HL-60/S4 treated with phorbol 12-myristate 13-acetate at 8.2 ng/mL for 4 days and 3 days (cell line): Measurements from ENCODE around the gene HGFAC.
"Not testable (repeated sequence)": the region's sequence is repeated elsewhere in the genome, so short reads cannot be mapped to it uniquely, and the experiment has no call there.

ENCODE experiments used
- in situ Hi-C: fragments of 300-500 bp; cut with MboI; formaldehyde crosslinking; loops from 2 replicates; pipeline ENCODE4 v1.15.0; 2022; ENCODE audit warnings: low sequenced_read_pairs

HGFAC gene

DNA sequence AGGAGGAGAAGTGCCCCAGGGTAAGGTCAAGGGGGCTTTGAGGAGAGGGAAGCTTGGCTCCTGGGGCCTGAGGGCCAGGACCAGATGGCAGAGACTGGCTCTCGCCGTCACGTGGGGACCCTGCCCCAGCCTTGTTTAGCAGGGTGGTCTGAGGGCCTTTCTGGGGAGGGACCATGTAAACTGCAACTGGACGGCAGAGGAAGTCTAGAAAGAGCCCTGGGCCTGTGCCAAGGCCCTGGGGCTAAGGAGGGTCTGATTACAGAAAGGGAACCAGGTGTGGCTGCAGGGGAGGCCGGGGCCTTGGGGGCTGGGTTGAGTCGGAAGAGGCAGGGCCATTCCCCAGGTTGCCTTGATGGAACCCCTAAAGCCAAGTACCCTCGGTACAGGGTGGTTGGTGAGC lies 1.8 kb upstream of the HGFAC start:
- in situ Hi-C loops = loop anchor here (10.0 kb wide), 1 partner anchor 95 kb away; no protein-coding TSS in a partner anchor

DNA sequence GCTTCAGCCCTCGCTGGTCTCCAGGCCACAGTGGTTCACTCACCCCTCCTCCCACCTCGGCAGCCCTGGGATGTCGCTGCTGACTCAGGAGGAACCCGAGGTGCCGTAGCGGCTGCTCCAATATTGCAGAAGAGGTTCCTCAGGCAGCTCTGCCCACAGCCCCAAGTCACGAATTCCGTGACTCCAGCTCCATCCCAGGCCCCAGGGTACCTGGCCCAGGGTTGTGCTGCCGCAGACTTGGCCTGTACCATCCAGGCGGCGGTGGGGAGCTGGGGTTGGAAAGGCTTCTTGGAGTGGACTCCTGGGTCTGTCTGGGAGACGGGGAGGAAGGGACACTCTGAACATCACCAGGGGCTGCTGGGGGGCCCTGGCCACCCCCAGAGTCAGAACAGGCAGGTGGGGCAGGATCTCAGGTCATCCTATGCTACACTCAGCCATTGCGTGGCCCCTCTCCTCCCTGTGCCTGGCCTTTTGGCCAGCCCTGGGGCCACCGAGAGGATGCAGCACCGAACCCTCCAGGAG lies 728 bp upstream of the HGFAC start:
- in situ Hi-C loops = loop anchor here (10.0 kb wide), 1 partner anchor 96 kb away; no protein-coding TSS in a partner anchor

DNA sequence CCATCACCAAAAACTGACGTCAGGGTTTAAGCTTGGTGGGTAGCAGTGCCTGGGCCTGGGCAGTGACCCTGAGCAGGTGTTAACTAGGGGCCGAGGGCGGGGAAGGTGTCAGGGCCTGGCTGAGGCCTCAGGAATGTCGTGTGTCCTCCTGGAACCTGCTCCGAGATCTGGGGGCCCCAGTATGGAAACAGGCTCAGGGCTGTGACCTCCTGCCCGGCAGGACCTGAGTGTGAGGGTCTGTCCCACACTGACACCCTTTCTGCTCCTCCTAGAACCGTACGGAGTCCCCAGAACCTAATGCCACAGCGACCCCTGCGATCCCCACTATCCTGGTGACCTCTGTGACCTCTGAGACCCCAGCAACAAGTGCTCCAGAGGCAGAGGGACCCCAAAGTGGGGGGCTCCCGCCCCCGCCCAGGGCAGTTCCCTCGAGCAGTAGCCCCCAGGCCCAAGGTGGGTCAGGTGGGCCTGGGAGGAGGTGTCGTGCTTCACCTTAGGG lies 741 bp downstream of the HGFAC start:
- in situ Hi-C loops = loop anchor here (10.0 kb wide), 1 partner anchor 98 kb away; no protein-coding TSS in a partner anchor

DNA sequence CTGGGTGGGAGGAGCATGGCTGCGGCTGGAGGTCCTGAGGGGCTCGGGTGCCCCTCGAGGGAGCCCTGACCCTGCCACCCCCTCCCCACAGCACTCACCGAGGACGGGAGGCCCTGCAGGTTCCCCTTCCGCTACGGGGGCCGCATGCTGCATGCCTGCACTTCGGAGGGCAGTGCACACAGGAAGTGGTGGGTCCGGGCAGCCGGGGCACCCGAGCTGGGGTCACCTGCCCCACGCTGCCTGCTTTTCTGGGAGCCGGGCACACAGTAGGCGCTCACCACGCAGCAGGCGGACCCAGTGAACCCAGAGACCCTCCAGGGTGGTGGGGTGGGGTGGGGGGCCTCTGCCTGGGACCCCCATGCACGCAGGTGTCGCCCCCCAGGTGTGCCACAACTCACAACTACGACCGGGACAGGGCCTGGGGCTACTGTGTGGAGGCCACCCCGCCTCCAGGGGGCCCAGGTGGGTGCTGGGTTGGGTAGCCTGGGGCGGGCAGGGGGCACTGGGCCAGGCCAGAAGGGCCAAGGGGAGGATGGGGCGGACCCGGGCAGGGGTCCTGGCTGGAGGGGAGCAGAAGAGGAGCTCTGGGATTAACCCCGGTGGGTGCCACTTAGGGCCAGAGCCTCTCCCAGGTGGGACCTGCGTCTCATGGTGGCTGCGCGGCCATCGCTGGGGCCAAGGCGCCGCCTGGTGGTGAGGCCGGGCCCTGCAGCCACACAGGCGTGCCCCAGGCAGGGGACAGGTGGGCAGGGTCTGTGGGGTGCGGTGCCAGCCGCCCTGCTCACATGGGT lies 1.4 kb downstream of the HGFAC start:
- in situ Hi-C loops = loop anchor here (10.0 kb wide), 1 partner anchor 98 kb away; no protein-coding TSS in a partner anchor

DNA sequence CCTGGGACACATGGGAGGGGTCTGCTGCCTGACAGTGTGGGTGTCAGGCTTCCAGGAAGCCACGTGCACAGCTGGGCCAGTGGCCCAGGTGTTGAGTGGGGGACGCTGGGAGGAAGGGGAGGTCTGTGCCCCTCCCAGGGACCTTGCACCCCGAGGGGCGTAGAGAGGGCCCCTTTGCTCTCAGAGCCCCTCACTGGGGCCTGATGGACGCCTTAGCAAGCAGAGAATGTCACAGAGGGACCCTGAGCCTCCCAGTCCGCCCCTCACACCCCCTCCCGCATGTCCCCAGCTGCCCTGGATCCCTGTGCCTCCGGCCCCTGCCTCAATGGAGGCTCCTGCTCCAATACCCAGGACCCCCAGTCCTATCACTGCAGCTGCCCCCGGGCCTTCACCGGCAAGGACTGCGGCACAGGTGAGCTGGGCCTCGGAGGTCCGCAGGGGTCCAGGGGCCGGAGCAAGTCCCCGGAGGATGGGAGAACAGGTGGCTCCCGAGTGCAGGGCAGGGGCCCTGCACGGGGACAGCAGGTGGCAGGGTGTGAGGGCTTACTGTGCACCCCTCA lies 2.1 kb downstream of the HGFAC start:
- in situ Hi-C loops = loop anchor here (10.0 kb wide), 1 partner anchor 99 kb away; no protein-coding TSS in a partner anchor

DNA sequence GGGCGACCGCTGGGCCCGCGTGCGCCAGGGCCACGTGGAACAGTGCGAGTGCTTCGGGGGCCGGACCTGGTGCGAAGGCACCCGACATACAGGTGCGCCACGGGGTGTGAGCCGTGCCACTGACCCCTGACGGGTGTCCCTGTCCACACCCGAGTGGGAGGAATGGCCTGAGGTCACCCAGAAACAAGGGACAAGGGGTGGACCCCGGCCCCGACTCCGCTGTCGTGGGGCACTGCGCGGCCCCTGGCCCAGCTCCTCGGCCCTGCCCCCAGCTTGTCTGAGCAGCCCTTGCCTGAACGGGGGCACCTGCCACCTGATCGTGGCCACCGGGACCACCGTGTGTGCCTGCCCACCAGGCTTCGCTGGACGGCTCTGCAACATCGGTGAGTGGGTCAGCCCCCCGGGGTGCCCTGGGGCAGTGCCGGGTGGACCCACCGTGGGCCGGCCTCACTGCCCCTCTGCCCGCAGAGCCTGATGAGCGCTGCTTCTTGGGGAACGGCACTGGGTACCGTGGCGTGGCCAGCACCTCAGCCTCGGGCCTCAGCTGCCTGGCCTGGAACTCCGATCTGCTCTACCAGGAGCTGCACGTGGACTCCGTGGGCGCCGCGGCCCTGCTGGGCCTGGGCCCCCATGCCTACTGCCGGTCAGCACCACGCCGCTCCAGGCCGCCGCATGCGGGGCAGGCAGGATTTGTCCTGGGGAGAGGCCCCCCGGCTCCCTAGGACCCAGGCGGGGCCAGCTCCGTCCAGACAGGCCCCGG lies 2.8 kb downstream of the HGFAC start:
- in situ Hi-C loops = loop anchor here (10.0 kb wide), 1 partner anchor 100 kb away; no protein-coding TSS in a partner anchor

DNA sequence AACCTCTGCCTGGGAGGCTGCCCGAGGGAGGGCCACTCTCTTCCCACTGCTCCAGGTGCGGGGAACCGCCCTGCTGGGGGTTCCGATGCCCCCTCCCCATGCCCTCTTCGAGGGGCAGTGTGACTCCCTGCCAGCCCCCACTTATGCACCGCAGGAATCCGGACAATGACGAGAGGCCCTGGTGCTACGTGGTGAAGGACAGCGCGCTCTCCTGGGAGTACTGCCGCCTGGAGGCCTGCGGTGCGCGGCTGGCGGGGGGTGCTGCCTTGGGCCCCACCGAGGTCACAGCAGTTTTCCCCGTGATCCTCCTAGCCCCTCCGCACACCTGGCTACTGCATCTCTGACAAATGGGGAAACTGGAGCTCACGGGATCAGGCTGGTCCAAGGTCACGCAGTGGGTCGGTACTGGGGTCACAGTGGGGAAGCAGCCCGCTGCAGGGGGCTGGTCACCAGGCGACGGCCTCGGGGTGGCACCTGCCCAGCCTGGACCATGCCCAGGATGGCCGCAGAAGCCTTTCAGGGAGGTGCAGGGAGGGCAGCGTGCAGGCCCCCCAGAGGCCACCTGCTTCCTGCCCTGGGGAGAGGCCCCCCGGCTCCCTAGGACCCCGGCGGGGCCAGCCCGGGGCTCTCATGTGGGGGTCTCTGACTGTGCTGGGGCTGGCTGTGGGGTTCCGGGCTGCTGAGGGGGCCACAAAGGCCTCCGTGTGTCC lies 3.5 kb downstream of the HGFAC start:
- in situ Hi-C loops = loop anchor here (10.0 kb wide), 1 partner anchor 100 kb away; no protein-coding TSS in a partner anchor

DNA sequence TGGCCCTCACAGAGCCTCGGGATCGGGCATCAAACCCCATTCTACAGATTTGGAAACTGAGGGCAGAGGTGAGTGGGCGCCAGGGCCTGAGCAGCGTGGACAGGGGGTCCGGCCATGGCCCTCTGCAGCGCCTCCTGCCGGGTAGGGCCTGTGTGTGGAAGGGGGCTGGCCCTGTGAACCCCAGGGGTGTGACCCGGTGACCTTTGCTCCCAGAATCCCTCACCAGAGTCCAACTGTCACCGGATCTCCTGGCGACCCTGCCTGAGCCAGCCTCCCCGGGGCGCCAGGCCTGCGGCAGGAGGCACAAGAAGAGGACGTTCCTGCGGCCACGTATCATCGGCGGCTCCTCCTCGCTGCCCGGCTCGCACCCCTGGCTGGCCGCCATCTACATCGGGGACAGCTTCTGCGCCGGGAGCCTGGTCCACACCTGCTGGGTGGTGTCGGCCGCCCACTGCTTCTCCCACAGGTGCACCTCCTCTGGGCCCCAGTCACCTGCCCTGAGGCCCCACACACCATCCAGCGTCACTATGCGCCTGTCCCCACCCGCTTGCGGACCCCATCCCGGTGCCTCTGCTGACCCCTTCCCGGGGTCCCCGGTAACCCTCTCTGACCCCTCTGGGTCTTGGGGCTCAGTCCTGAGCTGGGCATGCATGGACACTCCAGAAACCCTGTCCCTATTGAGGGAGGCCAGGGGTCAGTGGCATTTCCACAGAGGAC lies 4.2 kb downstream of the HGFAC start:
- in situ Hi-C loops = loop anchor here (10.0 kb wide), 1 partner anchor 101 kb away; no protein-coding TSS in a partner anchor

DNA sequence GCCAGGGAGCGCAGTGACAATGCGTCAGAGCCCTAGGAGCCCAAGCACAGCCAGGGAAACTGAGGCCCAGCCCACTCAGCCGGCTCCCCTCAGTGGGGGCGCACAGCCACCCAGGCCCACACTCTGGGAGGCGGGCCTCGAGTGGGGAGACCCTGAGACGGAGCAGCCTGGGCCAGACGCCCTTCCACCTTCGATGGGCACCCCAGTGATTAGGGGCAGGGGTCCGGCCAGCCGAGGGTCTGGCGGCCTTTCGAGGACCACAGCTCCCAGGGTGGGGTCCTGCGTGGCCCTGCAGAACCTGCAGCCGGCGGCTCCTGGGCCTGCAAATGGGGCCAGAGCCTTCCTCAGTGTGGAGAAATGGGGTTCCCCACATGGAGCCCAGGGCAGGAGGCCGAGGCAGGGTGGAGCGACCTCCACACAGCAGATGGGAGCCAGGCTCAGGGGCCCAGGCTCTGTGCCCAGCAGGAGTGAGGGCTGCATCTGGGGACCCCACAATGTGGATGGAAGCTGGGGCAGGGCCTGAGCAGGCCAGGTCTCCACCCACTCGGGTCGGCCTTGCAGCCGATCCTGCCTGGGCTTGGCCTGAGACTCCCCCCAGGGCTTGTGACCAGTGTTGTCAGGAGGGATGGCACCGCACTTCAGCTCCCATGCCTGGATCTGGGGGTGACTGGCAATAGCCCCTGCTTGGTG lies 5.0 kb downstream of the HGFAC start:
- in situ Hi-C loops = loop anchor here (10.0 kb wide), 1 partner anchor 102 kb away; no protein-coding TSS in a partner anchor

DNA sequence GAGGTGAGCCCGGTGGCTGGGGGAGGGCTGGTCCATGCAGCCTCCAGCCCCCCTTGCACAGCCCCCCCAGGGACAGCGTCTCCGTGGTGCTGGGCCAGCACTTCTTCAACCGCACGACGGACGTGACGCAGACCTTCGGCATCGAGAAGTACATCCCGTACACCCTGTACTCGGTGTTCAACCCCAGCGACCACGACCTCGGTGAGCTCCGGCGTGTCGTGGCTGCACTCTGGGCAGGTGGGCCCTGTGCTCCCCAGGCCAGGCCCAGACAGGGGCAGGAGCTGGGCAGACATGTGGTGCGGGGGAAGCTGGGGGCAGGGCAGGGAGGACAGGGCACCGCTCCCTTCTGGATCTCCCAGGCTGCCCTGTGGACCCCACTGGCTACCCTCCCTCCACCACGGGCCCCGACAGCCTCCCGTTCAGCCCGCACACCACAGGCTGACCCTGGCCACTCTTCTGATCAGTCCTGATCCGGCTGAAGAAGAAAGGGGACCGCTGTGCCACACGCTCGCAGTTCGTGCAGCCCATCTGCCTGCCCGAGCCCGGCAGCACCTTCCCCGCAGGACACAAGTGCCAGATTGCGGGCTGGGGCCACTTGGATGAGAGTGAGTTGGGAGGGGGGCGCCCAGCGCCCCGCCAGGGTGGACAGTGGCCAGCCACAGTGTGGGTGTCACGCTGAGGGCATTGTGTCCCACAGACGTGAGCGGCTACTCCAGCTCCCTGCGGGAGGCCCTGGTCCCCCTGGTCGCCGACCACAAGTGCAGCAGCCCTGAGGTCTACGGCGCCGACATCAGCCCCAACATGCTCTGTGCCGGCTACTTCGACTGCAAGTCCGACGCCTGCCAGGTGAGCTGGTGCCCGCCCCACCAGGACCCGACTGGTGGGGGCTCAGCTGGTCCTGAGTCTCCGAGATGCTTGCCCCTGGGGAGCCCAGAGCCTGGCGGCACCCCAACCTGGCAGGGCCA lies 5.9 kb downstream of the HGFAC start:
- in situ Hi-C loops = loop anchor here (10.0 kb wide), 1 partner anchor 103 kb away; no protein-coding TSS in a partner anchor

DNA sequence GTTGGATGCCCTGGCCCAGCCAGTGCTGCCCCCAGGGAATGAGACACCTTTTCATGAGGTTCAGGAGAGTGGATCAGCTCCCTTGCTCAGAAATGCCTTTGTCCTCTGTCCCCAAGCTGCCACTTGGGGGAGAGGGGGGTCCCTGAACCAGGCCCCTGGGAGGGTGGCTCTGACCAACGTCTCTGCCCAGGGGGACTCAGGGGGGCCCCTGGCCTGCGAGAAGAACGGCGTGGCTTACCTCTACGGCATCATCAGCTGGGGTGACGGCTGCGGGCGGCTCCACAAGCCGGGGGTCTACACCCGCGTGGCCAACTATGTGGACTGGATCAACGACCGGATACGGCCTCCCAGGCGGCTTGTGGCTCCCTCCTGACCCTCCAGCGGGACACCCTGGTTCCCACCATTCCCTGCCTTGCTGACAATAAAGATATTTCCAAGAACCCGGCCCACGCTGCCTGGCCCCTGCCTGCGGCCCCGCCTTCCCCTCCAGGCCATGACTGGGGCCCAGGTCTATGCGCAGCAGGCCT lies 7.3 kb downstream of the HGFAC start:
- in situ Hi-C loops = loop anchor here (10.0 kb wide), 1 partner anchor 104 kb away; no protein-coding TSS in a partner anchor

DNA sequence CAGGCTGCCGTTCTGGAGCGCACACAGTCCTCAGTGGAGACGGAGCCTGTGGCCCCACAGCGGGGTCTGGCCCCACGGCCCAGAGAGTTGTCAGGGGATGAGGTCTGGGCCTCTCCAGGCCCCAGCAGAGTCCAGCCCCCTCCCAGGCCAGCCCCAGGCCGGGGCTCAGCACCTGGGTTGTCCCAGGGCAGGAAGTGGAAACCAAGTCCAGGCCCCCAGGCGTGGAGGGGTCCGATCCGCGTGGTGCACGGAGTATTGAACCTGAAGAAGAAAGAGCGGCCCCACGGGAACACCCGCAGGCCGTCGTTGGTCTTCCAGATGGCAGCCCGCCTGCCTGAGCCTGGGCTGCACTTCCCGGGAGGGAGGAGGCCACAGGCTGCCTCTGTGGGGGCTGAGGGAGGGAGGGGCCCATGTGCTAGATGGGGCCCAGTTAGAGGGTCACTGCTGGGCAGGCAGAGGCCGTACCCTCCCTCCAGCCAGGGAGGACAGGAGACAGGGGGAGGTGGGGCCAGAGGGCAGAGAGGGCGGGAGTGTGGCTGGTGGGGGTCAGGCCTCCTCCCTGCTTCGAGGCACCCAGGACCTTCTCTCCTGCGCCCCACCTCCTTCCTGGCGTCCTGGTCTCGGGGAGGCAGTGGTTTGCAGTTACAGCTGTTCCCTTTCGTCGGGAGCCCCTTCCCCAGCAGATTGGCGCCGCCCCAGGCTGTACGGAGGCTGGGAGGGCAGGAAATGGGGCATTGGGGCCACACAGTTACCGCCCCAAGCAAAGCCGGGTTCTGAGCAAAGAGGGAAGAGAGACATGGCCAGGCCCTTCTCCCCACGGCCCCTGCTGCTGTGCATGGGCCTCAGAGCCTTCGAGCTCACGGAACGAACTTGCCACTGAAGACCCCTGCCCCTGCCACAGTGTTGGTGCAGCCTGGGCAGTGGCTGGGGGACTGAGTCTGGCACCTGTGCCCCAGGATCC lies 8.1 kb downstream of the HGFAC start:
- in situ Hi-C loops = loop anchor here (10.0 kb wide), 1 partner anchor 105 kb away; no protein-coding TSS in a partner anchor

DNA sequence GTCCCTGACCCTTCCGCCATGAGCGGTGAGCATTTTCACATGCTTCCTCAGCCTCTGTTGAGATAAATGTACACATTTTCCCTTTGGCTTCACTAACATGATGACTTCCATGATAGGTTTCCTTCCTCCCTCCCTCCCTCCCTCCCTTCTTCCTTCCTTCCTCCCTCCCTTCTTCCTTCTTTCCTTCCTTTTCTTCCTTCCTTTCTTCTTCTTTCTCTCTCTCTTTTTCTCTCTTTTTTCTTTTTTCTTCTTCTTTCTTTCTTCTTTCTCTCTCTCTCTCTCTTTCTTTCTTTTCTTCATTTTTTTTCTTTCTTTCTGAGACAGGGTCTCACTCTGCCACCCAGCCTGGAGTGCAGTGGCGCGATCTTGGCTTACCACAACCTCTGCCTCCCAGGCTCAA lies 8.9 kb downstream of the HGFAC start:
- in situ Hi-C loops = no loop called here

DNA sequence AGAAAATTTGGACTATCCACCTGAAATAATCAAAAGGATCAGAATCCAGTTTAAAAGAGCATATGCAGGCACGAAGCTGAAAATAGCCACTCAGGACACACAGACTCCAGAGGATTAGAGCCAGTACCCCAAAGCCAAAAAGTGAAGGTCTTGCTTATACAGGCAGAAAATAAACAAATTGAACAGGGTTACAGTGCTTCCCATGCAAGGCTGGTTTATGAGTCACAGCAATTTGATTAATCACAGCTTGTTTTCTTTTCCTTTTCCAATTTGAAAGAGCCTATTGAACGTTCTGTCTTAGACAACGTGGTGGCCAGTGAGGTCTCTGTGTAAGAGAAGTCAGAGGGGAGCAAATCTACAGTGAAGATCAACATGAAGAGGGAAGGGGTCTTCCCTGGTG lies 10.2 kb downstream of the HGFAC start:
- in situ Hi-C loops = no loop called here

DNA sequence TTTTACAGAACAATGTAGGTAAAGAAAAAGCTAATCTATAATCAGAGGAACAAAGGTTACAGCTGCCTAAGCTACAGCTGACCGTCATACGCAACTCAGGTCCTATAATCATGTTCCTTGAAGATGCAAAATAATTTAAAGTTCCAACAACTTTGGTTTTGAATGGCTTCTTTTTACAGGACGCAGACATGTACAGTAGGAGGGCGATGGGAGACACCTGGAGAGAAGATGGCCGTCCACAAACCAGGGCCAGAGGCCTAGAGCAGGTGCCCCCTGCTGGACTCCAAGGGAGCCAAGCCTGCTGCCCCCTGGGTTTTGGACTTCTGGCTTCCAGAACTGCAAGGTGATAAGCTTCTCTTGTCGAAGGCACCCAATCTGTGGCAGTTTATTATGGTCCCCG lies 10.6 kb downstream of the HGFAC start:
- in situ Hi-C loops = no loop called here

DNA sequence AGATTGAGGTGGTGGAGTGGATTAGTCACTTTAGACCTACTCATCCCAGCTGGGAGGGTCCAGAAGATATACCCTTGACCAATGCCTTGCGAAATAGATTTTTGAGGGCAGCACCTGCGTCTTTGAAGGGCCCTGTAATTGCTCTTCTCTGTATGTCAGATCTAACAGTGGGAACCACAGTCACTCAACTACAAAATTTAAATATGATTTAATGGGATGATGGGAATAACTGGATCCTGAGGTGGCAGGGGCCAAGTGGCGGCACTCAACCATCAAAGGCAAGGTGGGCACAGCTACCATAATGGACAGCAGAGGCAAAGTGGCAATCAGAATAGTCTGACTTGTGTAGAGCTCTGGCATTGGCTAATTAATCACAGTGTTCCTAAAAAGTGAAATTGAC lies 13.8 kb downstream of the HGFAC start:
- in situ Hi-C loops = not testable (repeated sequence)
